Measurements from ENCODE around the gene WDFY4. TPM values are rescaled to one million over a fixed set of nuclear protein-coding genes. Genes with fewer than 3 reads are reported as not detected.

WDFY4 gene
- polyA plus RNA-seq, 1 experiment = not detected

- no peaks in the 10 kb centered on the region for H3K27me3 ChIP-seq (ENCODE audit: control insufficient read depth, insufficient read depth, low read length)
- POLR2A ChIA-PET = no interaction called here
- TF ChIP-seq, protein P1, sequence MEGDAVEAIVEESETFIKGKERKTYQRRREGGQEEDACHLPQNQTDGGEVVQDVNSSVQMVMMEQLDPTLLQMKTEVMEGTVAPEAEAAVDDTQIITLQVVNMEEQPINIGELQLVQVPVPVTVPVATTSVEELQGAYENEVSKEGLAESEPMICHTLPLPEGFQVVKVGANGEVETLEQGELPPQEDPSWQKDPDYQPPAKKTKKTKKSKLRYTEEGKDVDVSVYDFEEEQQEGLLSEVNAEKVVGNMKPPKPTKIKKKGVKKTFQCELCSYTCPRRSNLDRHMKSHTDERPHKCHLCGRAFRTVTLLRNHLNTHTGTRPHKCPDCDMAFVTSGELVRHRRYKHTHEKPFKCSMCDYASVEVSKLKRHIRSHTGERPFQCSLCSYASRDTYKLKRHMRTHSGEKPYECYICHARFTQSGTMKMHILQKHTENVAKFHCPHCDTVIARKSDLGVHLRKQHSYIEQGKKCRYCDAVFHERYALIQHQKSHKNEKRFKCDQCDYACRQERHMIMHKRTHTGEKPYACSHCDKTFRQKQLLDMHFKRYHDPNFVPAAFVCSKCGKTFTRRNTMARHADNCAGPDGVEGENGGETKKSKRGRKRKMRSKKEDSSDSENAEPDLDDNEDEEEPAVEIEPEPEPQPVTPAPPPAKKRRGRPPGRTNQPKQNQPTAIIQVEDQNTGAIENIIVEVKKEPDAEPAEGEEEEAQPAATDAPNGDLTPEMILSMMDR (IDR thresholded peaks at IDR 0.05; ENCODE audit: insufficient read depth, low read depth, low read length) = no peak
- no peak for DNase-seq (ENCODE audit: low read depth)
- CTCF ChIA-PET = no interaction called here
- no peaks in the 10 kb centered on the region for H3K36me3 ChIP-seq (ENCODE audit: control insufficient read depth, insufficient read depth, low read length)
- no peak overlapping the region for H3K4me3 ChIP-seq (ENCODE audit: low read depth, low read length)
These were observed 118.0 kb downstream of the WDFY4 start for GRCh38 chr10:48802611-48803071.

- POLR2A ChIA-PET = no interaction called here
- H3K36me3 ChIP-seq (ENCODE audit: control insufficient read depth, insufficient read depth, low read length) = no peaks in the 10 kb centered on the region
- H3K4me3 ChIP-seq (ENCODE audit: low read depth, low read length) = no peak overlapping the region
- DNase-seq (ENCODE audit: low read depth) = no peak
- H3K27me3 ChIP-seq (ENCODE audit: control insufficient read depth, insufficient read depth, low read length) = no peaks in the 10 kb centered on the region
- TF ChIP-seq, protein P1 (IDR thresholded peaks at IDR 0.05; ENCODE audit: insufficient read depth, low read depth, low read length) = no peak
- CTCF ChIA-PET = no interaction called here
These were observed 119.3 kb downstream of the WDFY4 start for GRCh38 chr10:48803801-48804584.

- no peak for DNase-seq (ENCODE audit: low read depth)
- TF ChIP-seq, protein P1 (IDR thresholded peaks at IDR 0.05; ENCODE audit: insufficient read depth, low read depth, low read length) = no peak
- Histone ChIP-seq H3K4me3 (ENCODE audit: low read depth, low read length) (no peak overlapping the region), H3K27me3 (ENCODE audit: control insufficient read depth, insufficient read depth, low read length) (no peaks in the 10 kb centered on the region), H3K36me3 (ENCODE audit: control insufficient read depth, insufficient read depth, low read length) (no peaks in the 10 kb centered on the region)
- CTCF ChIA-PET = interaction anchor here (0.9 kb wide), 1 partner anchor 9 kb away, joined by 4 read pairs; no protein-coding TSS in a partner anchor
- POLR2A ChIA-PET = no interaction called here
These were observed 120.1 kb downstream of the WDFY4 start for GRCh38 chr10:48804740-48805182.

GRCh38 chr10:48805411-48805810, 120.7 kb downstream of the WDFY4 start:
- TF ChIP-seq, protein P1 (IDR thresholded peaks at IDR 0.05; ENCODE audit: insufficient read depth, low read depth, low read length) = no peak
- ChIA-PET CTCF (interaction anchor here (0.9 kb wide), 1 partner anchor 9 kb away, joined by 4 read pairs; no protein-coding TSS in a partner anchor), POLR2A (no interaction called here)
- H3K36me3 ChIP-seq (ENCODE audit: control insufficient read depth, insufficient read depth, low read length) = no peaks in the 10 kb centered on the region
- H3K4me3 ChIP-seq (ENCODE audit: low read depth, low read length) = no peak overlapping the region
- no peaks in the 10 kb centered on the region for H3K27me3 ChIP-seq (ENCODE audit: control insufficient read depth, insufficient read depth, low read length)
- no peak for DNase-seq (ENCODE audit: low read depth)

- DNase-seq (ENCODE audit: low read depth) = no peak
- Histone ChIP-seq H3K27me3 (ENCODE audit: control insufficient read depth, insufficient read depth, low read length) (no peaks in the 10 kb centered on the region), H3K36me3 (ENCODE audit: control insufficient read depth, insufficient read depth, low read length) (no peaks in the 10 kb centered on the region), H3K4me3 (ENCODE audit: low read depth, low read length) (no peak overlapping the region)
- TF ChIP-seq, protein P1 (IDR thresholded peaks at IDR 0.05; ENCODE audit: insufficient read depth, low read depth, low read length) = no peak
- CTCF ChIA-PET = no interaction called here
- POLR2A ChIA-PET = no interaction called here
These were observed 121.2 kb downstream of the WDFY4 start for GRCh38 chr10:48805848-48806247.
